ENCODE data around the gene FBXO2. TPM values are rescaled to one million over a fixed set of nuclear protein-coding genes. Genes with fewer than 3 reads are reported as not detected.

Gene FBXO2
- total and polyA plus RNA-seq, 9 of the 15 experiments (the other 6 are each of a cell fraction or from before 2014, with no cell fraction given) = 0.04 to 1.9 (median 0.27) TPM

DNA sequence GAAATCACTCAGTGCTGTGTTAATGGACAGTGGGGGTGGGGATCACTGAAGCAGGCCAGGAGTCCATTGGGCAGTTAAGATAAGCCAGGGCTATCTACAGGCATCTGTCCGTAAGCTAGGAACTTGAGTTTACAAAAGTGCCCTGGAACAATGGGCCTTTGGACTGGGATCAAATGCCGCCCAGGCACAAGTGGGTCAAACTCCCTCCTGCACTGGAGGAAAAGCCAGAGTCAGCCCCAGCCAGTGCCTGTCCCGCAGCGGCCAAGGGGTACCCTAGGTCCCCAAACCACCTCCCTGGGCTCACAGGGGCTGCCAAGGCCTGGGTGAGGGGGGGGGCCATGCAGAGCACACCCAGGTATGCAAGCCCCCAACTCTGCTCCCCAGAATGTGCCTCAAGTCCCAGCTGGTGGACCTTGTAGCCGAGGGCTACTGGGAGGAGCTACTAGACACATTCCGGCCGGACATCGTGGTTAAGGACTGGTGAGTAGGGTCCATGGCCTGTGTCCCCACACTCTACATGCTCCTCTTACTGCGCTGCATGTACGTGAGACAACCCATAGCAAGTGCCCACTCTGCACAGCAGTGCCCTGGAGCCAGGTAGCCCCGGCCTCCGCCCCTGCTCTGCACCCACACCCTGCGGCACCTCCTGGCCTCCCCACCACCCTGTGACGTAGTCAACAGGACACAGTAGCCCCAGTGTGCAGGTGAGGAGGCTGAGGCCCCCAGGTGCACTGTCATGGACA is 17.5 kb upstream of the FBXO2 start (continued):
- TF ChIP-seq, protein P1, sequence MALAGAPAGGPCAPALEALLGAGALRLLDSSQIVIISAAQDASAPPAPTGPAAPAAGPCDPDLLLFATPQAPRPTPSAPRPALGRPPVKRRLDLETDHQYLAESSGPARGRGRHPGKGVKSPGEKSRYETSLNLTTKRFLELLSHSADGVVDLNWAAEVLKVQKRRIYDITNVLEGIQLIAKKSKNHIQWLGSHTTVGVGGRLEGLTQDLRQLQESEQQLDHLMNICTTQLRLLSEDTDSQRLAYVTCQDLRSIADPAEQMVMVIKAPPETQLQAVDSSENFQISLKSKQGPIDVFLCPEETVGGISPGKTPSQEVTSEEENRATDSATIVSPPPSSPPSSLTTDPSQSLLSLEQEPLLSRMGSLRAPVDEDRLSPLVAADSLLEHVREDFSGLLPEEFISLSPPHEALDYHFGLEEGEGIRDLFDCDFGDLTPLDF (CRISPR knock-in tag; IDR thresholded peaks at IDR 0.05) = no peak
- TF ChIP-seq ZBTB1 (CRISPR knock-in tag; IDR thresholded peaks at IDR 0.05; ENCODE audit: borderline replicate concordance, low read depth) (no peak), CCAR2 (IDR thresholded peaks at IDR 0.05; ENCODE audit: low read depth, low read length) (no peak), MLX (CRISPR knock-in tag; conservative IDR thresholded peaks at IDR 0.05) (no peak), USF2 (CRISPR knock-in tag; IDR thresholded peaks at IDR 0.05) (no peak), ZNF76 (CRISPR knock-in tag; IDR thresholded peaks at IDR 0.05; ENCODE audit: borderline replicate concordance) (no peak), PHF20 (IDR thresholded peaks at IDR 0.05; ENCODE audit: partially characterized antibody) (no peak), NRF1 (conservative IDR thresholded peaks at IDR 0.05 in 1 of 2, IDR thresholded peaks at IDR 0.05 in 1 of 2) (no peak), PCBP2 (IDR thresholded peaks at IDR 0.05; ENCODE audit: low read depth, low read length, poor library complexity, severe bottlenecking) (no peak), CBX1 (IDR thresholded peaks at IDR 0.05; ENCODE audit: low read depth) (0 out of 2 replicates have a peak, but pooled peaks have one; percentile 40), ZNF507 (tag; conservative IDR thresholded peaks at IDR 0.05) (no peak), NCOA1 (IDR thresholded peaks at IDR 0.05; ENCODE audit: low read depth) (0 out of 2 replicates have a peak, but pooled peaks have one; percentile 47), PTTG1 (tag; IDR thresholded peaks at IDR 0.05; ENCODE audit: low read depth) (no peak), CBFA2T3 (IDR thresholded peaks at IDR 0.05) (peak; percentile 93), HNRNPK (IDR thresholded peaks at IDR 0.05; ENCODE audit: low read depth, low read length, poor library complexity, severe bottlenecking) (no peak), RBM39 (optimal IDR thresholded peaks at IDR 0.05; ENCODE audit: low read depth, low read length) (no peak)
- TF ChIP-seq, protein P2, sequence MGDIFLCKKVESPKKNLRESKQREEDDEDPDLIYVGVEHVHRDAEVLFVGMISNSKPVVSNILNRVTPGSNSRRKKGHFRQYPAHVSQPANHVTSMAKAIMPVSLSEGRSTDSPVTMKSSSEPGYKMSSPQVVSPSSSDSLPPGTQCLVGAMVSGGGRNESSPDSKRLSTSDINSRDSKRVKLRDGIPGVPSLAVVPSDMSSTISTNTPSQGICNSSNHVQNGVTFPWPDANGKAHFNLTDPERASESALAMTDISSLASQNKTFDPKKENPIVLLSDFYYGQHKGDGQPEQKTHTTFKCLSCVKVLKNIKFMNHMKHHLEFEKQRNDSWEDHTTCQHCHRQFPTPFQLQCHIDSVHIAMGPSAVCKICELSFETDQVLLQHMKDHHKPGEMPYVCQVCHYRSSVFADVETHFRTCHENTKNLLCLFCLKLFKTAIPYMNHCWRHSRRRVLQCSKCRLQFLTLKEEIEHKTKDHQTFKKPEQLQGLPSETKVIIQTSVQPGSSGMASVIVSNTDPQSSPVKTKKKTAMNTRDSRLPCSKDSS (IDR thresholded peaks at IDR 0.05; ENCODE audit: low read depth, partially characterized antibody) = no peak
- TF ChIP-seq, protein P3, sequence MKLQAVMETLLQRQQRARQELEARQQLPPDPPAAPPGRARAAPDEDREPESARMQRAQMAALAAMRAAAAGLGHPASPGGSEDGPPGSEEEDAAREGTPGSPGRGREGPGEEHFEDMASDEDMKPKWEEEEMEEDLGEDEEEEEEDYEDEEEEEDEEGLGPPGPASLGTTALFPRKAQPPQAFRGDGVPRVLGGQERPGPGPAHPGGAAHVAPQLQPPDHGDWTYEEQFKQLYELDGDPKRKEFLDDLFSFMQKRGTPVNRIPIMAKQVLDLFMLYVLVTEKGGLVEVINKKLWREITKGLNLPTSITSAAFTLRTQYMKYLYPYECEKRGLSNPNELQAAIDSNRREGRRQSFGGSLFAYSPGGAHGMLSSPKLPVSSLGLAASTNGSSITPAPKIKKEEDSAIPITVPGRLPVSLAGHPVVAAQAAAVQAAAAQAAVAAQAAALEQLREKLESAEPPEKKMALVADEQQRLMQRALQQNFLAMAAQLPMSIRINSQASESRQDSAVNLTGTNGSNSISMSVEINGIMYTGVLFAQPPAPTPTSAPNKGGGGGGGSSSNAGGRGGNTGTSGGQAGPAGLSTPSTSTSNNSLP (IDR thresholded peaks at IDR 0.05; ENCODE audit: borderline replicate concordance, low read depth, low read length) = no peak
- TF ChIP-seq, protein P4, sequence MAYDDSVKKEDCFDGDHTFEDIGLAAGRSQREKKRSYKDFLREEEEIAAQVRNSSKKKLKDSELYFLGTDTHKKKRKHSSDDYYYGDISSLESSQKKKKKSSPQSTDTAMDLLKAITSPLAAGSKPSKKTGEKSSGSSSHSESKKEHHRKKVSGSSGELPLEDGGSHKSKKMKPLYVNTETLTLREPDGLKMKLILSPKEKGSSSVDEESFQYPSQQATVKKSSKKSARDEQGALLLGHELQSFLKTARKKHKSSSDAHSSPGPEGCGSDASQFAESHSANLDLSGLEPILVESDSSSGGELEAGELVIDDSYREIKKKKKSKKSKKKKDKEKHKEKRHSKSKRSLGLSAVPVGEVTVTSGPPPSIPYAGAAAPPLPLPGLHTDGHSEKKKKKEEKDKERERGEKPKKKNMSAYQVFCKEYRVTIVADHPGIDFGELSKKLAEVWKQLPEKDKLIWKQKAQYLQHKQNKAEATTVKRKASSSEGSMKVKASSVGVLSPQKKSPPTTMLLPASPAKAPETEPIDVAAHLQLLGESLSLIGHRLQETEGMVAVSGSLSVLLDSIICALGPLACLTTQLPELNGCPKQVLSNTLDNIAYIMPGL (CRISPR knock-in tag; IDR thresholded peaks at IDR 0.05) = no peak

Data from K562 (cell line).